Brain pericyte (primary cell): Measurements from ENCODE around the gene CD27.
A peak's percentile ranks its signal among the peaks of the same experiment; 100 is the strongest.
"Not testable (repeated sequence)": the region's sequence is repeated elsewhere in the genome, so short reads cannot be mapped to it uniquely, and the experiment has no call there.

Experiments used
- DNase-seq: peaks from one replicate; pipeline ENCODE4 v3.0.0-alpha.2; 2012; ENCODE audit warnings: low read depth, low spot score

CD27 gene

GRCh38 chr12:6488240-6488639, 43.5 kb downstream of the CD27 start:
- DNase-seq: no peak

GRCh38 chr12:6489449-6489848, 44.7 kb downstream of the CD27 start:
- DNase-seq: no peak

GRCh38 chr12:6490673-6491072, 45.9 kb downstream of the CD27 start:
- not testable (repeated sequence) for DNase-seq

- DNase-seq: peak; percentile 71
Measured at GRCh38 chr12:6492838-6493496, 48.2 kb downstream of the CD27 start, which contains the start of gene MRPL51. MRPL51 (minus strand) TSS chr12:6493262; CDS start chr12:6493136, 126 bp downstream.

GRCh38 chr12:6493497-6494257, 48.9 kb downstream of the CD27 start, which contains the start of gene NCAPD2:
NCAPD2 (plus strand) TSS chr12:6494102; CDS start chr12:6495099, 997 bp downstream.
- DNase-seq: peak; percentile 86

- no peak for DNase-seq
Measured at GRCh38 chr12:6494258-6494743, 49.5 kb downstream of the CD27 start.

GRCh38 chr12:6494968-6495367, 50.2 kb downstream of the CD27 start:
- DNase-seq: no peak

- not testable (repeated sequence) for DNase-seq
Measured at GRCh38 chr12:6497291-6497690, 52.5 kb downstream of the CD27 start.

GRCh38 chr12:6500466-6500865, 55.7 kb downstream of the CD27 start:
- DNase-seq: no peak
